ENCODE results near the gene TNFRSF6B.

The TNFRSF6B gene

GRCh38 chr20:63737945-63738686 lies 41.7 kb downstream of the TNFRSF6B start:
- peak; percentile 24 for DNase-seq (ENCODE audit: low read depth)

- peak; percentile 22 for DNase-seq (ENCODE audit: low read depth)
These were observed 42.3 kb downstream of the TNFRSF6B start for GRCh38 chr20:63738687-63739129.

GRCh38 chr20:63739130-63740069 lies 42.9 kb downstream of the TNFRSF6B start, which contains the start of gene SLC2A4RG:
Gene SLC2A4RG, plus strand, starts transcription at chr20:63739776. Its CDS starts 137 bp downstream, at chr20:63739913.
- DNase-seq (ENCODE audit: low read depth) = peak; percentile 53

GRCh38 chr20:63740070-63740626 lies 43.7 kb downstream of the TNFRSF6B start:
- DNase-seq (ENCODE audit: low read depth) = peak; percentile 37

- DNase-seq (ENCODE audit: low read depth) = peak; percentile 30
These were observed 44.3 kb downstream of the TNFRSF6B start for GRCh38 chr20:63740627-63741353.

GRCh38 chr20:63741354-63741675 lies 44.9 kb downstream of the TNFRSF6B start:
- DNase-seq (ENCODE audit: low read depth) = no peak

GRCh38 chr20:63741676-63742380 lies 45.4 kb downstream of the TNFRSF6B start:
- DNase-seq (ENCODE audit: low read depth) = no peak

- DNase-seq (ENCODE audit: low read depth) = no peak
These were observed 46.1 kb downstream of the TNFRSF6B start for GRCh38 chr20:63742381-63743024.

- DNase-seq (ENCODE audit: low read depth) = no peak
These were observed 46.9 kb downstream of the TNFRSF6B start for GRCh38 chr20:63743210-63743970.

GRCh38 chr20:63744158-63744557 lies 47.7 kb downstream of the TNFRSF6B start:
- no peak for DNase-seq (ENCODE audit: low read depth)

GRCh38 chr20:63744574-63745423 lies 48.3 kb downstream of the TNFRSF6B start:
- no peak for DNase-seq (ENCODE audit: low read depth)

GRCh38 chr20:63745424-63745805 lies 49.0 kb downstream of the TNFRSF6B start:
- DNase-seq (ENCODE audit: low read depth) = no peak

- DNase-seq (ENCODE audit: low read depth) = no peak
These were observed 49.7 kb downstream of the TNFRSF6B start for GRCh38 chr20:63745961-63746731.

- no peak for DNase-seq (ENCODE audit: low read depth)
These were observed 50.4 kb downstream of the TNFRSF6B start for GRCh38 chr20:63746751-63747315.

- DNase-seq (ENCODE audit: low read depth) = no peak
These were observed 51.2 kb downstream of the TNFRSF6B start for GRCh38 chr20:63747622-63748069.

Data from T follicular helper cell (primary cell).